CD4-positive, alpha-beta T cell treated with Interleukin-6 at 100 ng/mL for 8 hours (primary cell): ENCODE results near the gene SRSF3.
"Not testable (repeated sequence)": the region's sequence is repeated elsewhere in the genome, so short reads cannot be mapped to it uniquely, and the experiment has no call there.

Source experiments
- DNase-seq: peaks from one replicate; pipeline ENCODE4 v3.0.0-alpha.2; 2020; ENCODE audit warnings: mixed read lengths, low spot score

The SRSF3 gene

GRCh38 chr6:36649701-36650484 is 55.7 kb downstream of the SRSF3 start:
- no peak for DNase-seq

- no peak for DNase-seq
Observed at GRCh38 chr6:36650848-36651478, 56.8 kb downstream of the SRSF3 start.

- no peak for DNase-seq
Observed at GRCh38 chr6:36651659-36652379, 57.7 kb downstream of the SRSF3 start.

- DNase-seq: not testable (repeated sequence)
Observed at GRCh38 chr6:36654469-36654868, 60.3 kb downstream of the SRSF3 start.
